HL-60/S4 treated with phorbol 12-myristate 13-acetate at 8.2 ng/mL for 4 days and 3 days (cell line): ENCODE results near the gene RNF175.
"Not testable (repeated sequence)": the region's sequence is repeated elsewhere in the genome, so short reads cannot be mapped to it uniquely, and the experiment has no call there.

Source experiments
- in situ Hi-C: fragments of 300-500 bp; cut with MboI; formaldehyde crosslinking; loops from 2 replicates; pipeline ENCODE4 v1.15.0; 2022; ENCODE audit warnings: low sequenced_read_pairs

The RNF175 gene

DNA sequence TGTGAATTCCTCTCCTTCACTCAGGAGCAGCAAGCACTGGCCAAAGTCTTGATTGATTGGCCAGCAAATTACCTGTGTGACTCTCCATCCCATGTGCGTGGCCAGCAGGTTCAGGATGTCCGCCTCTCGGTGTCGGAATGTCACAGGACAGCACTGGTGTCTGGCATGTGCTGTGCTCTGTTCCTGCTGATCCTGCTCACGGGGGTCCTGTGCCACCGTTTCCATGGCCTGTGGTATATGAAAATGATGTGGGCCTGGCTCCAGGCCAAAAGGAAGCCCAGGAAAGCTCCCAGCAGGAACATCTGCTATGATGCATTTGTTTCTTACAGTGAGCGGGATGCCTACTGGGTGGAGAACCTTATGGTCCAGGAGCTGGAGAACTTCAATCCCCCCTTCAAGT is 55.3 kb downstream of the RNF175 start:
- in situ Hi-C loops, result no loop called here

DNA sequence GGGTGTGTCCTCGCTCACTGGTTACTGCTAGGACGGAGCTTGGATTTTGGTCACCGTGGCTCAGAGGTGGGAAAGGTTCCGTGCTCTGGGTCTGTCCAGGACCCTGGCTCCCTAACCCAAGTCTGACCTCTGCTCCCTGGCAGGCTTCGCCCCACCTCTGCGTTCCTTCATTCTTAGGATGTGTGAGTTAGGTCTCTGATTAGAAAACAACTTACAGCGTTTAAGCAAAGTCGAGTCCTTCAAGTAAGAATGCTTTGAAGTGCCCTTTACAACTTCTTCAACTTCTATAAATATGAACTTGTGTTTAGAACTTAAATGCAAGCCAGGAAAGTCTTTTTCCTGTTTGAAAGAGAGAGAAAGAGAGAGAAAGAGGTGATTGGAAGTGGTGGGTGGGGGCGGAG is 74.9 kb downstream of the RNF175 start:
- in situ Hi-C loops, result no loop called here

DNA sequence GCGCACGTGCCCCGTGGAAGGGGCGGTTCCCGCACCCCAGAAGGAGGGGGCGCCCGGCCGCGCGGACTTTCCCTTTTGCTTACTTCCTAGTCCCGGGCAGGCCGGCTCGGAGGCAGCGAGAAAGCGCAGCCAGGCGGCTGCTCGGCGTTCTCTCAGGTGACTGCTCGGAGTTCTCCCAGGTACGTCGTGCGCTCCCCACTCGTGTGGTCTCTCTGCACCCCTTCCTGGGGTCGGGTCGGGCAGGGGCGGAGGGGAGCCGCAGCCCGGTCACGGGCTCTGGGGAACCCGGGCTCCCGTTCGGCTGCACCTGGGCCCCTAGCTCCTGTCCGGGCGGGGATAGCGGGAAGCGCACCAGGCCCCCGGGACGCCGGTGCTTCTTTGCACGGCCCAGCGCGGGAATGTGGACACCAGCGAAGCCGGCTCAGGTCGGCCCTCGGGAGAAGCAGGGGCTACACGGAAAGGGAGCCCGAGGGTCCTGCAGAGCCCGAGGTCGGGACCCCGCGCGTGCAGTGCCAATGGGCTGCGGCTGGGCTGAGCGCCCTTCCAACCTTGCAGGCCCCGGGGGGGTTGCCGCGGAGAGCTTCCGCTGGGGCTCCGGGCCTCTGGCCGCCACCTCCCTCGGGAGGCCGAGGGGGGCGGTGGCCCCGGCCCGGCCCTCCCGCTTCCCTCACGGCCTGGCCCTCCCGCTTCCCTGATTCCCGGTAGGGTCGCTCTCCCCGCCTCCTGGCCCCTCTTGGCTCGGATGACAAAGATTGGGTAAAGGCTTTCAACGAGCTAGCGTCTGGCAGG is 75.4 kb downstream of the RNF175 start, which contains the start of gene TLR2:
Gene TLR2 (plus strand): TSS at position 99 of the 789 bp plus-strand sequence. CDS start 18,628 bp downstream, outside the sequence.
- in situ Hi-C loops, result no loop called here

DNA sequence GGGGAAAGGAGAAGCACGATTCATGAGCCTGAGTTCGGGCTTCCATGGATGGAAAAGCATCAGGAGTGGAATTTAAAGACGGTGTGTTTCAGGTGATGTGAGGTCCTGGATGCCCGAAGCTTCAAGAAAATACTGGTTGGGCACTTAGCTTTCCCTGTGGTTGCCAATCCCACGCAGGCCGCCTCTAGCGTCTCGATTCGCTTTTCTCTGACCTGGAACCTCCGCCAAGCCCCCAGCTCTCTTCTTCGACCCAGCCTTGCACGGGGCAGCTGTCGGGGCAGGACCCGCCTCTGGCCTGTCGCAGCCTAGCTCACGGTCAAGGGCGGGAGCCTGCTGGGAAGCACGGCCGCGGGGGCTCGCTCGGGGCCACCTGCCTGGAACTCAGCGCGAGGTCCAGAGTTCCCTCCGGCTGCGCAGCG is 76.1 kb downstream of the RNF175 start:
- in situ Hi-C loops, result no loop called here

DNA sequence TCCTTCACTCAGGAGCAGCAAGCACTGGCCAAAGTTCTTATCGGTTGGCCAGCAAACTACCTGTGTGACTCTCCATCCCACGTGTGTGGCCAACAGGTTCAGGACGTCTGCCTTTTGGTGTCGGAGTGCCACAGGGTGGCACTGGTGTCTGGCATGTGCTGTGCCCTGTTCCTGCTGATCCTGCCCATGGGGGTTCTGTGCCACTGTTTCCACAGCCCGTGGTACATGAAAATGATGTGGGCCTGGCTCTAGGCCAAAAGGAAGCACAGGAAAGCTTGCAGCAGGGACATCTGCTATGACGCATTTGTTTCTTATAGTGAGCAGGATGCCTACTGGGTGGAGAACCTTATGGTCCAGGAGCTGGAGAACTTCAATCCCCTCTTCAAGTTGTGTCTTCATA is 80.3 kb downstream of the RNF175 start:
- in situ Hi-C loops, result no loop called here

DNA sequence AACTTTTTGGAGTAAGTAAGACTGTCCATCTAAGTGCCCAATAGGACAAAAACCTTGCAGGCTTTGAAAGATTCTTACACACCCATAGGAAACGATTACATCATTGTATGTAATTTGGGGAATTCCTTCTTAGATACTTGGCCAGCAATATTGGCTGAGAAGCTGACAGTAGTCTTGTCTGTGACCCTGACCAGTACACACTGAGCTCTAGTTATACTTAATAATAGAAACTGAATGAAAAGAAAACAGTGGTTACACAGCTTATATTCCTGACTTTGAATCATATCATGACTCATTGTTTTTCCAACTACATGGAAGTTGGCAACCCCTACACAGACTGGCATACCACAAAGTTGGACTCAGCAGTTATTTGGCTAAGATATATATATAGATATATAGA is 82.8 kb downstream of the RNF175 start:
- in situ Hi-C loops, result no loop called here

DNA sequence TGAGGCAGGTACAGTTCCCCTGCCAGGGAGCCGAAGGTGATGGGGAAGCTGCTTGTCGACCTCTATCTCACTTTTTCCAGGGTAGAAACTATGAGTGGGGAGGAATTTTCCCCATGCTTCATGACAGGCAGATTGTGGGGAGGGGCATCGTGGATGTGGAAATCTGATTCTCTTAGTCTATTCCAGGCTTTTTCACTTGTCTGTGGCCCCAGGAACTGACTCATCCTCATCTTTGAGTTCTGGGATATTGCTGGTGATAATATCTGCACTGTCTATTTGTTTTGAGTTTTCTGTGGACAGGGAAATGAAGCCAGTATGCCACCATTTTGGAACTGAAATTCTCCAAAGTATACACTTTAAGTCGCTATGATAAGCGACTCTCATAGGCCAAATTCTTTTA is 83.3 kb downstream of the RNF175 start:
- in situ Hi-C loops, result no loop called here

DNA sequence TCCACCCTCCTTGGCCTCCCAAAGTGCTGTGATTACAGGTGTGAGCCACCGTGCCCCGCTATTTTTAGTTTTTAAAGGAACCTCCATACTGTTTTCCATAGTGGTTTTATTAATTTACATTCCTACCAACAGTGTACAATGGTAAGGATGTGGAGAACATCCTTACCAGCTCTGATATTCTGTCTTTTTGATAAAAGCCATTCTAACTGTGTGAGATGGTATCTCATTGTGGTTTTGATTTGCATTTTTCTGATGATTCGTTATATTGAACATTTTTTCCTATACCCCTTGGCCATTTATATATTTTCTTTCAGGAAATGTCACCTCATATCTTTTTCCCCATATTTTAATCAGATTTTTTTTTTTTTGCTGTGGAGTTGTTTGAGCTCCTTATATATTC is 90.0 kb downstream of the RNF175 start:
- in situ Hi-C loops, result no loop called here

DNA sequence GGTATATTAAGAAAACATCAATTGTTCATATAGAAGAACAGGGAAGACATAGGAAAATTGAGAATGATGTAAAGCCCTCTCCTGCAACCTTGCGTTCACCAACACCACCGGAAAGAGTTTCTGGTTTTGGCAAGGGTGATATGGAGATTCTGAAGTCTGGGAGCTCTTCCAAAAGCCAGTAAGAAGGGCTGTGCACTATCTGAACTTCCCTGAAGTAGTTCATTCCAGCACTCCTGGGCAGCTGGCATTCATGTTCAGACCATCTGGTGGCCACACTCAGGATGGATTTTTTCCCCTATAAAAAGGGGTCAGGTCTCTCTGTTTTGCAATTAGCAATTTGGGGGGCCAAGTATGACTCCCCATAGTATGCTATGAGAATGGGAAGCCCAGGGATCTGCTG is 91.2 kb downstream of the RNF175 start:
- in situ Hi-C loops, result no loop called here

DNA sequence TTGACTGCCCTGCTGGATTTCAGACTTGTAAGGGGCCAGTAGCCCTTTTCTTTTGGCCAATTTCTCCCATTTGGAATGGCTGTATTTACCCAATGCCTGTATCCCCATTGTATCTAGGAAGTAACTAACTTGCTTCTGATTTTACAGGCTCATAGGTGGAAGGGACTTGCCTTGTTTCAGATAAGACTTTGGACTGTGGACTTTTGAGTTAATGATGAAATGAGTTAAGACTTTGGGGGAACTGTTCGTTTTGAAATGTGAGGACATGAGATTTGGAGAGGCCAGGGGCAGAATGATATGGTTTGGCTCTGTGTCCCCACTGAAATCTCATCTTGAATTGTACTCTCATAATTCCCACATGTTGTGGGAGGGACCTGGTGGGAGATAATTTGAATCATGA is 93.3 kb downstream of the RNF175 start:
- in situ Hi-C loops, result not testable (repeated sequence)

DNA sequence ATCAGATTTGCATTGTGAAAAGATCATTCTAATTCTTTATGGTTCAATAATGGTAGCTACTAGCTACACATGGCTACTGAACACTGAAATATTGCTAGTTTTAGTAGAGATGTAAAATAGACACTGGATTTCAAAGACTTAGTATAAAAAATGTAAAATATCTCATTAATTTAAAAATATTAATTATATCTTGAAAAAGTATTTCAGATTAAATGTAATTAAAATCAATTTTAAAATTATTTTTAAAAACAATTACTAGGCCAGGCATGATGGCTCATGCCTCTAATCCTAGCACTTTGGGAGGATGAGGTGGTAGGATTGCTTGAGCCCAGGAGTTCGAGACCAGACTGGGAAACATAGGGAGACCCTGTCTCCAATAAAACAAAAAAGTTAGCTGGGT is 96.2 kb downstream of the RNF175 start:
- in situ Hi-C loops, result no loop called here

DNA sequence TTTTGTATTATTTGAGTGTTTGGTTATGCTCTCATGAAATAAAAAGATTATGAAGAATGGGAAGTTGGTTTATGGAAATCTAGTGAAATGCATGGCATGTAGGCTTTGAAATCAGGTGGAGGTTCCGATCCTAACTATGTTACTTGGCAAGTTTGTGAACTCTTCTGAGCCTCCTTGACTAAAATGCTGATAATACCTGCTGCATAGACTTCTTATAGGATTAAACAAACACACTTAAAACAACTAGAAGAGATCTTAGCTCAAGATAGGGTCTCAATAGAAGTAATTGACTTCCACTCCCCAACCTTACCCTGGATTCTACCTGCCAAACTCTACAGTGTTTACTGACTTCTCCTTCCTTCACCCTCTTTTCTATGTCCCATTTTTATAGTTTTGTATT is 97.9 kb downstream of the RNF175 start:
- in situ Hi-C loops, result no loop called here

DNA sequence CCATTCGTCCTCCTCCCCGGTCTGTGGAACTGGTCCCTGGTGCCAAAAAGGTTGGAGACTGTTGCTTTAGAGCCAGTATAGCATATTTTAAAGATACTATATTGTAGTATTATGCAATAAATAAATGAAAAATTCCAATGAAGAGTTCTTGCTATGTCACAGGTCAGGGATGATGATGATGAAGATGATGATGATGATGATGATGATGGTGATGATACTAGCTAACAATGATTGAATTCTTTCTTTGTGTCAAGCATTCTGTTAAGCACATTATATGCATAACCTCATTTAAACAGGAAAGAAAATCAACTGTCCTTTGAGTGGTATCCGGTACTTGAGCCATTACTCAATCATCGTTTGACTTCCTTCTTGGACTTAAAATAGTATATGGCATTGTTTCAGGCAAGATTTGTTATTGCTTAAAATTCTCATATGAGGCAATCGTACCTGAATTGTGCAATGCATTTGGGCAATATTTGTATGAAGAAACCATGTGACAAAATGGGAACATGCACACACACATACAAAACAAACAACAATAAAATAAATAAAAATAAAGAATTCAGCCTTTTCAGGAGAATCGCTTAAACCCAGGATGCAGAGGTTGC is 98.5 kb downstream of the RNF175 start:
- in situ Hi-C loops, result no loop called here
